HG02973 (cell line): ENCODE results near the gene MYRF.

Experiments
- ATAC-seq: cut with Tn5 transposase; IDR thresholded peaks from one replicate; pipeline ENCODE4 v1.9.1; 2021; ENCODE audit warnings: moderate library complexity; ENCODE audit not compliant: unreplicated experiment

MYRF gene

DNA sequence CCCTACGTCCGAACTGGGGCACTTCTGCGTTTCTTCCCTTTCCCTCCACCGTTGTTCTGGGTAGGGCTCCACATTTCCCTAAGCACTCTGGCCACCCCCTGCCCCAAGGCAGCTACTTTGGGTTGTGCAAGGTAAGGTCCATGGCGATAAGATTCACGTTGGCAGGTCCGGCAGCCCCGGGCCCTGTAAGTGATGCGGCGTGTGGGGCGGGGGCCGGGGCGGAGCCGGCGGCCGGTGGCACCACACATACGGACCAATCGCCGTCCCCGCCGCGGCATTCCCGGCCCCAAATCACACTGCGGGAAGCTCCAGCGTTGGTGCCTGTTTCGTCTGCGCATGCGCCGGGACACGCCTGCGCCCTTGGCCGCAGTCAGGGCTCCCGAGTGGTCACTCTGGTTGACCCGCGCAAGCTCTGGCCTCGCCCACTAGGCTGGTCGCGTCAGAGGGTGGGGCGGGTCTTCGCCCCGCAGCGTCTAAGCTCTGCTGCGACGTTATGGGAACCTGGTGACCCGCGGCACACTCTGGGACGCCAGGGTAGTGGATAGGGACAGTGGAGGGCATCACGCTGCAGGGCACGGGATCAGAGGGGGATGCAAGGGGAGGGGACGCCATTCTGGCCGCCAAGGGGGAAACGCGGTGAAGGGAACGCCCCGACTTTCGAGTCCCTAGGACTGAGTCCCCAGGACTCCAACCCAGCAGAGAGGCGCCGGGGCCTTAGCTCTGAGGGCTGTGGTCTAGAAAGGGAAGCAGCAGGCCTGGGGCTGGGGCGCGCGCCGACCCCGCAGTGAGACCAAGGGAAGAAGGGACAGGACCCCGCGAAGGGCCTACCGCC is 62.7 kb downstream of the MYRF start:
- peak; percentile 35 for ATAC-seq

DNA sequence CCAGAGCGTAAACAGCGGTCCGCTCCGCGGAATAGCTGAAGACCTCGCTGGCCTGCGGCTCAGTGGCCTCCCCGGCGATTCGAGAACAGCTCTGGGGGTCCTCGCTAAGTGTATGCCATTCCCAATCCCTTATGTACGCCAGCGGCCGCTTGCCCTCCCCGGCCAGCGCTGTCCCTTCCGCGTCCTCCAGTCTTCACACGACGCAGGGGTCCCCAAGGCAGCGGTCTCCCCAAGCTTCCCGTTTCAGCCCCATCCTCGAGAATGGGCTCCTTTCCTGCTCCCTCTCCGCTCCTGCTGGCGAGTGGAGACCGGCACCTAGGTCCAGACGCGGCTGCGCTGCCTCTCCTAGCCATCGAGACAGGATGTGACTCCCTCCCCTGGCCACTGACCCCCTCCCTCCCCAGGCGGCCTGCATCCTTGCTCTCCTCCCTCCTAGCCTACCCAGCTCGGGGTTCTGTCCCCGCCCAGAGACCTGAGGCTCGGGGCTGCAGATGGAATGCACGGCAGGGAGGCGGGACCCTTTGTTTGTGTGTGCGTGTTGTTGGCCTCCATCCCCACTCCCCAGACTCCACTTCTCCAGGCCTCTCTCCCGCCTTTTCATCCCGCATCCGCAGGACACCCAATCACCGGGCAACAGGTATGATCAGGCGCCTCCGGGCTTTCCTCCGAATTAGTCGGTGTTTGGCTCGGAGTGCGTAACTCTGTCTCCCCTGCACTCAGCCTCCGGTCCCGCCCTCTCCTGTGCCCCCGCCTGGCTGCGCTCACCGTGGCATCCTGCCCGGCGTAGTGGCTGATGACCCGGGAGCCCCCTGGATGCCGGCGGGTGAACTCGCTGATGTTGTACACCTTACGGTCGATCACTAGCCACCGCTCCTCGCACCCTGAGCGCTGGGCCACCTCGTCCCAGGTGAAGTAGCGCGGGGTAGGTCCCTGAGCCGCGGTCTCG is 63.6 kb downstream of the MYRF start:
- ATAC-seq: peak; percentile 29

DNA sequence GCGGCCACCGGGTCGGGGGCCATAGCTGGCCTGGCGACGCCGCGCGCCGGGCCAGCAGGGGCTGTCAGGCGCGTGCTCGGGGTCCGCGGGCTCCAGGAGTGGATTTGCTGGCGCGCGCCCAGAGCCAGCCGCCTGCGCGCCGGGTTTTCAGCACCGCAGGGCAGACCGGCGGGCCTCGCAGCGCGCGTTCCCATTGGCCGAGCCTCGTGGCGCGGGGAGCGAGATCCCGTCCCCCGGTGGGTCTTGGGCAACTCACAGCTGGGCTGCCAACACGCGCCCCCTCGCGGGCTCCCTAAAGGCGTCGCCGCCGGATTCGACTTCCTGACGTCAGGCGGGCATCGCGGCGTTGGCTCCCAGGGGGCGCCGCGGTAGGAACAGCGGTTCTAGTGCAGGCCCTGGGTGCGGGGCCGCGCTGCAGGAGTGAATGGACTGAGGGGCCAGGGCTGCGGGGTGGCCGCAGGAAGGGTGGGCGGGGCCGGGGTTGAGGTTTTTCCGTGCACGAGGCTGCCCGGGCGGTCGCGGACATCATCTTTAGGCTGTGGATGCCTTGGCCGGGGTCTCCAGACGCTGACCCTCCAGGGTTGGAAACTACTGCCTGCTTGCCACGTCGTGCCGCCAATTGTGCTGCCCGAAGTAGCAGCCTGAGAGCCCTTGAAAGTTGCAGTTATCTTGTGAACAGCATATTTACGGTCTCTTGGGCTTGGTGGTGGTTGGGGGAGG is 64.5 kb downstream of the MYRF start, which contains the start of gene FADS1:
Gene FADS1 (minus strand): TSS at position 268 of the 720 bp plus-strand sequence. CDS start 74 bp downstream, at position 194.
- no peak for ATAC-seq

DNA sequence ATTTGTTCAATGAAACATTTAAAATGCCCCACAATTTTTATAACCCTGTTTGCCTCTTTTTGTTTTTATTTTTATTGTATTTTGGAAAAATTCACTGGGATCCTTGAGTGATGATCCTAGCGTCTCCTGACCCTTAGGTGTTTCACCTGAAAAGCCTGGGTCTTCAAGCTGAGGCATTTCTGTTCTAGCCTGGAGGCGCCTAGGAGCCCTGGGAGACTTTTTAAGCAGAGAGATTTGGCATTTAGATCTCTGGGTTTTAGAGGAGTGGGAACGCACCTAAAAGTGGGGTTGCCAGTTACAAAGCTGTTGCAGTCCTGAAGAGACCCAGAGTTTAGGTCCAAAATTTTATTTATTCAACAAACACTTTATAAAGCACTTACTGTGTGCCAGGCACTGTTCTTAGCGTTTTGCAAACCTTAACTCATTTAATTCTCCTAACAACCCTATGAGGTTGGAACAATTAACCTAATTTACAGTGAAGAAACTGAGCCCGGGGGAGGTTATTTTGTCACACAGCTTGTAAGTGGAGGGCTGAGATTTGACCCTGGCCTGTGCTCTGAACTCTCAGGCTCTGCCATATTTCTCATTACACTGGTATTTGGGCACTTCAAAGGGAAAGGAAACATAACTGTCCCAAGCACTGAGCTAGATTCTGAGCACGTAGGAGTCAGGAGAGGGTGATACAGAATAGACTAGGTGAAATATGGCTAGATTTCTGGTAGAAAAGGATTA is 65.2 kb downstream of the MYRF start:
- ATAC-seq: no peak

DNA sequence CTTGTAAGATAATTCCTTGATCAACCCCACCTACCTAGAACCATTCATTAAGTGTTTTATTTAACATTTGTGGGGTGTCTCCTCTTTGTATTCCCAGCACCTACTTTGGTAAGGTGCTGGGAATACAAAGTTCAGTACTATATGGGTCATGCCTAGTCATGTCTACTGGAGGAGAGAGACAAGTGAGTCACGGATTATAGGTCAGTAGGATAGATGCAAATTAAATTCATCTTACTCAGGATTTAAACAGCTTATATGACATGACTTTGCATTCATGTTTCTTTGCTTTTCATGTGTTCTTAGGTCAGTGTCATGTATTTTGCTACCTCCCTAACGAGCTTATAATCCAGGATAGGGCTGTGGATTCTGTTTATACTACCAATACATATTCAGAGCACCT is 67.7 kb downstream of the MYRF start:
- no peak for ATAC-seq

DNA sequence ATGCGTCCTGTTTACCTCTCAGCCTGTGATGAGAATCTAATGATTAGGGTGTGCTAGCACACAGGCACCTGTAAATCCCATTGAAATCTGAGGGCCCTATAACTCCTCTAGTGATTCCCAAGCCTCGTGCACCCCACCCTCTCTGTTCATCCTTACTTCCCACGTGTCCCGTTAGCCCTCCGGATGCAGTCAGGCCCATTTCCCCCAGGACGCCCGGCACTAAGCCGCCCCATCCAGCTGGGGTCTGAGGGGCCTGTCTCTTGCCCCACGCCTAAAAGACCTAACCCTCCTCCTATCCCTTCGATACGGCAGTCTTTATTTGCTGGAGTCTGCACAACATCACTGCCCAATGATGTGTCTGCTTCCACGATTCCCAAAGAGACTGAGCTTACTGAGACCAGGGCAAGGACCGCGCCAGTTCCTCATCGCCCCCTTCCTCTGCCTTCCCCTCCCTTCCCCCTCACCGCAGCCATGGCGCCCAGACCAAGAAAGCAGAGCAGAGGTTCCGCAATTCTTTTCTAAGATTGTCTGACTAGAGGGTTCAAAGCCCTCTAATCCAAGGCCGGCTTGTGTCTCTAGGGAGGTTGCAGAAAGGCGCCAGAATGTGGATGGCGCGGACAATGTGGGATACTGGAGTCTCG is 74.6 kb downstream of the MYRF start:
- peak; percentile 5 for ATAC-seq

DNA sequence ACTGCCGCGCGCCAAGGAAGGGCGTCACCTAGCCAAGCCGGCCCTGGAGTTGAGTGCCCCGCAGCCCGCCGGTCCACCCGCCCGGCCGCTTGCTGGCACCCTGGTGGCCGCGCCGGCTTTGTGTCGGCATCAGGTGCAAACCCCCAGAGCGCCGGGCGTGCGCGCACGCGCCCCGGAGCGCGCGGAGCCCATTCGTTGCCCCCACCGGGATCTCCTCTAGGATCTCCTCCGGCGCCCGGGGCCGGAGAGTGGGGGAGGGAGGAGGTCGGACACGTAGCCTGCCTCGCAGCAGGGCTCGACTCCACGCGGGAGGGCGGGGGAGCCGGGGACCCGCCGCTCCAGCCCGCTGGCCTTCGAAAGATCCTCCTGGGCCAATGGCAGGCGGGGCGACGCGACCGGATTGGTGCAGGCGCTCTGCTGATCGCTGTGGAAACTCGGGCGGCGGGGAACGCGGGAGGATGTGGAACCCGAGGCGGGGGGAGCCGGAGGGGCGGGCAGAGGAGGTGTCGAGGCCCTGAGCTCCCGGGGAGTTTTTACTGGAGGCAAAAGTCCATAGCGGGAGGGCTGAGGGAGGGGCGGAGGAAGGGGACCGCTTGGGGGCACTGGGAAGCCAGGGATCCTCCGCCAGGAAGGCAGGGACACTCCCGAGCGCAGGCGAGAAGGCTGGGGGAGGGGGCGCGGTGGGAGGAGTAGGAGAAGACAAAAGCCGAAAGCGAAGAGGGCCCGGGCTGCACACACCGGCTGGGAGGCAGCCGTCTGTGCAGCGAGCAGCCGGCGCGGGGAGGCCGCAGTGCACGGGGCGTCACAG is 75.3 kb downstream of the MYRF start, which contains the start of gene FADS2:
Gene FADS2 (plus strand): TSS at position 730 of the 808 bp plus-strand sequence. CDS start 91 bp downstream, outside the sequence.
- peak; percentile 58 for ATAC-seq

DNA sequence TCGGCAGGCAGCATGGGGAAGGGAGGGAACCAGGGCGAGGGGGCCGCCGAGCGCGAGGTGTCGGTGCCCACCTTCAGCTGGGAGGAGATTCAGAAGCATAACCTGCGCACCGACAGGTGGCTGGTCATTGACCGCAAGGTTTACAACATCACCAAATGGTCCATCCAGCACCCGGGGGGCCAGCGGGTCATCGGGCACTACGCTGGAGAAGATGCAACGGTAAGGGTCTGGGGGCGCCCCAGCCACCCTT is 75.9 kb downstream of the MYRF start:
- no peak for ATAC-seq

DNA sequence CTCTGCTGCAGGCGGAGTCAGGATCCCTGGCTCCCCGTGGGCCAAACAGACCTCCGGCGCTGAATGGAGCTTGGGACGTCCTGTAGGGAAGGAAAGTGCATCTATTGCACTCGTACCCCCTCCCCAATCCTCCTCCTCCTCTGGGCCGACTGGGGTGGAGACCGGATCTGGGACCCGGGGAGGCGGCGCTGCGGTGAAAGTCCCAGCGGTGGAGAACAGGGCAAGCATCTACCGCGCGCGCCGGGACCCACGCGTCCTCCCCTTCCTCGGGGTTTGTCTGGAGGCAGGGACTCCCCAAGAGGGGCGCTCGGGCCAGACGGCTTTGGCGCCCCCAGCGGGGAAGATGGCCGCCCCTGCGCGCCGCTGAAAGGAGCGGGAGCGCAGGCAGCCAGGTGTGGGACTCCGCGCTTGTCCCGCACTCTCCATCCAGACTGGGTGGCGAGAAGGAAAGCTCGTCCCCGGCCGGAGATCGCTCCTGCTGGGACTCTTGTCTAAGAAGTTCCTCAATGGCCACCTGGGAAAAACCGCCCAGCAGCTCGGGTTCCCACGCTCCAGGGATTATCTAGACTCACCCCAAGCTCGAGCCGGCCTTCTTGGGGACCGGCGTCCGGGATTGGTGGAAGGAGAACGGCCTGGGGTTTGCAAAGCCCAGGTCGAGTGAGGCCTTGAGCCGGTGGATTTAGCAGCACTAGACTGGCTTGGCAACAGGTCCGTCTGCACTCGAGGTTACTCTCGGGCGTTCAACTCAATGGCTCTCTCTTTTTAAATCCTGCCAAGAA is 76.4 kb downstream of the MYRF start:
- ATAC-seq: peak; percentile 24

DNA sequence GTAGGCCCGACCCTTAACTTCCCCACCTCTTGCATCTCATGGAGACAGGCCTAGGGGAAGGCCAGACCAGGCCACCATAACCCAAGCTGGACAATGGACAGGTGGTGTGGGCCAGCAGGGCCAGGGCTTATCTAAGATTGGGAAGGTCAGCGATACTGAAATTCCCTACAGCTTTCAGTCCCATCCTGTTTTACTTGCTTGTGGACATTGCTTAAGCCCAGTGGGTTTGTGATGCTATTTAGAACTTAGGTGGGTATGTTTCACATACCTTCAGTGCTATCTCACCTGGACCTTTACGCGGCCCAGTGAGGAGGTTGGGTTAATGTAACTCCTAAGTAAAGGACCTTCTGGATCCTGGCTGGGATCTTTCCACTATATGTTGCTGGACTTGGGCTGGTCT is 77.4 kb downstream of the MYRF start:
- ATAC-seq: no peak

DNA sequence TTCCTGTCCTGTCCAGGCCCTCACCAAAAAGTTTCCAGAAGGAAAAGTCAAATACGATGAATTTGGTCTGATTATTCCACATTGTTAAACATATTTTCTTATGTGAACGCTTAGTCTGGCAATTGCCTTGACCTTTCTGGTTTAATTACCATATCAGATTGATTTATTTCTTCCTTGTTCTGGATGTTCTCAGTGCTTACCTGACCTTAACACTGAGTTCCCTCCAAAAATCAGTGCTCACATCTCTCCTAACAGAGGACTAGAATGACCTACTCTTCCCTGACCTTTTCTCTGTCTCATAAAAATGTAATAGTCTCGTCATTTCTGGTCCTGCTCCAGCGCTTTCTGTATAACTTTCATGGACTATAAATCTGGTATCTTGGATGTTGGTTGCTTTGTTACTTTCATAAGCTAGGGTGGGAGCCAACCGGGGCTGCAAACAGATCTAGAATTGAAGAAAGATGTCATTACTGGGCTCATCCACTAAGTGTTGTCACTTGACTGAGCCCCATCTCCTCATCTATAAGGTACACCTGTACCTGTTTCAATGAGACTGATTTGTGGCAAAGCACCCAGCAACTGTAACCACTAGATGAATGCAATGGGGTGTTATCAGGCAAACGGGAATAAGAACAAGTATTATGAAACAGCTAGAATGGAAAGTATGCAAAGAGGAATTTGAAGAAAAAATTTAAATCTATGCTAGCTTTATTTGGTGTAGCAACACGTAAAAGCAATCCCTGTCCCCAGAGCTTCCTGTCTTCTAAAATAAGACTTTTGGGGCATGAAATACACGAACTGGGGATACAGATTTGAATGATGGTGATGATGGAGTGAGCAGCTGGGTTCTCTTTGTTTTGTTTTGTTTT is 78.0 kb downstream of the MYRF start:
- no peak for ATAC-seq

DNA sequence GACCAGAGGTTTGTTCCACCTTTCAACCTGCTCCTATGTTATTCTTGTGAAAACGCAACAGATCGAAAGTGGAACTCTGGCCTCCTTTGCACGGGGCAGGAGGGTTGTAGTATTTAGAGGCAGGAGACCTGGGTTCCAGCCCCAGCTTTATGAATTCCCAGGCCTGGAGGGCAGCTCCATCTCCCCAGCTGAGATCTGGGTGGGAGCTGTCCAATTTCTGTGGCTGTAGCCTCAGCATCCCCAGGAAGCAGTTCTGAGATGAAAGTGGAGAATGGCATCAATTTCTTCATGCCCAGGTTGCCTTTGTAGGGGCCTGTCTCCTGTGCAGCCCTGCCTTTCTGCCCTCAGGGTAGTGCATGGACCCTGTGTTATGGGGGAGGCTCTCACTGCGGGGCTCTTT is 79.8 kb downstream of the MYRF start:
- ATAC-seq: no peak

DNA sequence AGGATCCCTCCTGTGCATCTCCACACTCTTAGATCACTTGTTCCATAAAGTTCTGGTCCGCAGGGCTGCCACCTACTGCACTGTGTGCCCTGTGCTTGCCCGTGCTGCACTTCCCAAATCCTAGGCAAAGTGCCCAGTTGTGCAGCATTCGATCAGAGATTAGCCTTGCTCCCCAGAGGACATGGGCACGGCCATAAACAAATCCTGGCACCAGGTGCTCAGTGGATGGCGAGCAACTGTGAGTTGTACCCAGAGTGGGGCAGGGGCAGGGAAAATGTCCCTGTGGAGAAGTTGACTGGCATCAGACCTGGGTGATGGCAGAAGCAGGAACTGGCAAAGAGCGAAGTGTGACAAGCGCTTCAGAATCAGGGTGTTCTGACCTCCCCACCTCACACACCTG is 80.3 kb downstream of the MYRF start:
- no peak for ATAC-seq

DNA sequence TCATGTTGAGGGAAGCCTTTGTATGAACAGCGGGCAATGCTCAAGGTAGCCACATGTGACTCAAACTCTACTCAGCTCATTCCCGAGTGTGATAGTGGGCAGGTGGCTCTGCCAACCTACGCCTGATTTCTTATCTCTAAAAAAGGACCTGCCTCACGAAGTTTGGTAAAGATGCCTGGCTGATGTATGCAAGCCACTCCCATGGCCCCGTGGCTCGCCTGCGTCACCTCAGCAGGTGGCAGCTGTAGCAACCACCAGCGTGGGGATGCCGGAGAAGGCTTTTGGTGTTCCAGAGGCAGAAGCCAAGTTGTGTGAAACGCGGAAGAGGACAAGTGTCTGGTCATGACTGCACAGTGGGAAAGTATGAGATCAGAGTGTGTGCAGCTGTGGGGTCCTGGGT is 81.0 kb downstream of the MYRF start:
- no peak for ATAC-seq

DNA sequence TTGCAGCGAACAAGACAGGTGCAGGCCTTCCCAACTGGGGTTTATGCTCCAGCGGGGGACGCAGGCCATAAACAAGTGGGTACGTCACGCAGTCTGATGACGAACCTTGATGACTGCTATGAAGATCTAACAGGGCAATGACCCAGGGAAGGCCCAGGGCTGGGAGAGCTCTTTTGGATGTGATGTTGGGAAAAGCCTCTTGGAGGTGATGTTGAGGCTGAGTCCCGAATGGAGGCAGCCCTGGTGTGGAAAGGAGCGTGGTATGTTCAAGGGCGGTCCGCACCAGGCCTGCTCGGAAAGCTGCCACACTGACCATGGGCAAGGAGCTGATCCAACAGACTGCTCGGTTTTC is 81.5 kb downstream of the MYRF start:
- no peak for ATAC-seq

DNA sequence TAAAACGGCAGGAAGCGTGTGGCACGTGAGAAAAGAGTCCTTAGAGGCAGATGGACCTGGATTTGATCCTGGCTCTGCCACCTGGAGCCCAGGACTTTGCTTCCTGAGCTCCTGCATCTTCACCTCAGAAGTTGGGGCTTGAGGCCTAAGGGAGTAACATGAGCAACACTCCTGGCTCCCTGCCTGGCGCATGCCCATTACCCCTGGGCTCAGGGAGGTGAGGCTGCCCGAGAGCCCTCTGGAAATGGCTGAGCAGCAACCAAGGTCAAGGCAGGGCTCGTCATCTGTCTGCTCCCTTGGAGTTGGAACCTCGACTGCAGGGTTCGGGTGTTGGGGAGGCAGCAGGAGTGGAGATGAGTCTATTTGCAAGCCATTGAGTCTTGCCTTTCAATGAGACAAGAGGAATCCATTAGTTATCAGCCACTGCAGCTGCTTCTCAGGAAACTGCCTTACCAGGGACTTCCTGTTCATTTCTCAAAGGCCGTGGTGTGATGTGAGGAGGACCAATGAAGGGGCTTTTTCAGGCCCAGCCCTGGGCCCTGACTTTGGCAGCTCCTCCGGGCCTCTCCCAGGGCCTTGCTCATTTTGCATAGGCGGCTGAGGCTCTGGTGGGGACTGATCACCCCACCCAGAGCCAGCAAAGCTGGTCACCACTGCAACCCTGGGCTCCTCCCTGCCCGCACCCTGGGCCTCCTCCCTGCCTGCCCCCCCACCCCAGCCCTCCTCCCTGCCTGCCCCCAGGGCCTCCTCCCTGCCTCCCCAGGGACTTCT is 82.0 kb downstream of the MYRF start:
- peak; percentile 71 for ATAC-seq

DNA sequence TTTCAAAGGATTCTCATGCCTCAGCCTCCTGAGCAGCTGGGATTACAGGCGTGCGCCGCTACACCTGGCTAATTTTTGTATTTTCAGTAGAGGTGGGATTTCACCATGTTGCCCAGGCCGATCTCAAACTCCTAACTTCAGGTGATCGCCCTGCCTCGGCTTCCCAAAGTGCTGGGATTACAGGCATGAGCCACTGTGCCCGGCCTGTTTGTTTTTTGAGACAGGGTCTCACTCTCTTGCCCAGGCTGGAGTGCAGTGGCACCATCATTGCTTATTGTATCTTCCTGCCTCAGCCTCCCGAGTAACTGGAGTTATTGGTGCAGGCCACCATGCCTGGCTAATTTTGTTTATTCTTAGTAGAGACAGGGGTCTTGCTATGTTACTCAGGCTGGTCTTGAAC is 83.8 kb downstream of the MYRF start:
- ATAC-seq: no peak
